OCI-LY3 (cell line): ENCODE data around the gene STIM1.

Experiments
- H2AFZ ChIP-seq: fragments of 200-600, 300-600 bp; shearing (Covaris generic); 2 replicates; pipeline ENCODE4 v1.6.0; 2014; ENCODE audit warnings: antibody characterized with exemption, low read depth, low read length
- H3K27ac ChIP-seq: fragments of 200-600, 300-600 bp; sonication (generic); 2 replicates; pipeline ENCODE4 v1.5.1; 2014; ENCODE audit warnings: mild to moderate bottlenecking, low read length, moderate library complexity, mixed read lengths
- H3K27me3 ChIP-seq: fragments of 200-600, 300-600 bp; sonication (generic); 2 replicates; pipeline ENCODE4 v1.6.1; 2014; ENCODE audit warnings: low read depth, low read length, mixed read lengths
- H3K36me3 ChIP-seq: fragments of 200-600, 300-600 bp; sonication (generic); replicated peaks from 2 replicates; pipeline ENCODE3; 2014; ENCODE audit warnings: low read depth, low read length, mixed read lengths
- H3K4me1 ChIP-seq: fragments of 300-600, 200-600 bp; sonication (generic); 2 replicates; pipeline ENCODE4 v1.6.1; 2014; ENCODE audit warnings: low read length, mixed read lengths
- H3K4me2 ChIP-seq: fragments of 200-600, 300-600 bp; sonication (generic); 2 replicates; pipeline ENCODE4 v1.6.1; 2014; ENCODE audit warnings: low read length, mixed read lengths
- H3K4me3 ChIP-seq: fragments of 300-600, 200-600 bp; sonication (generic); 2 replicates; pipeline ENCODE4 v1.5.1; 2014; ENCODE audit warnings: antibody characterized with exemption, mild to moderate bottlenecking, low read length, moderate library complexity
- H3K79me2 ChIP-seq: fragments of 300-600, 200-600 bp; shearing (Covaris generic); 2 replicates; pipeline ENCODE4 v1.6.1; 2014; ENCODE audit warnings: mild to moderate bottlenecking, low read length, mixed read lengths
- H3K9ac ChIP-seq: fragments of 300-600, 200-600 bp; shearing (Covaris generic); 2 replicates; pipeline ENCODE4 v1.6.0; 2014; ENCODE audit warnings: mild to moderate bottlenecking, low read length, moderate library complexity
- H3K9me3 ChIP-seq: fragments of 200-600, 300-600 bp; shearing (Covaris generic); 2 replicates; pipeline ENCODE4 v1.6.1; 2014; ENCODE audit warnings: low read length, mixed read lengths; ENCODE audit not compliant: insufficient read depth
- H4K20me1 ChIP-seq: fragments of 200-600, 300-600 bp; sonication (generic); 2 replicates; pipeline ENCODE4 v1.6.1; 2016; ENCODE audit warnings: low read length, mixed read lengths; ENCODE audit not compliant: insufficient read depth
- EZH2phosphoT487 ChIP-seq: fragments of 200-600 bp; shearing (Covaris generic); IDR thresholded peaks from 2 replicates; pipeline ENCODE4 v1.6.1; 2018; ENCODE audit warnings: antibody characterized with exemption, mixed run types, low read depth
- TF ChIP-seq, protein P1 (sequence below): fragments of 200-600, 300-600 bp; sonication (generic); IDR thresholded peaks from 2 replicates; pipeline ENCODE4 v1.5.1; 2014; ENCODE audit warnings: antibody characterized with exemption, low read length, low read depth

Gene STIM1

DNA sequence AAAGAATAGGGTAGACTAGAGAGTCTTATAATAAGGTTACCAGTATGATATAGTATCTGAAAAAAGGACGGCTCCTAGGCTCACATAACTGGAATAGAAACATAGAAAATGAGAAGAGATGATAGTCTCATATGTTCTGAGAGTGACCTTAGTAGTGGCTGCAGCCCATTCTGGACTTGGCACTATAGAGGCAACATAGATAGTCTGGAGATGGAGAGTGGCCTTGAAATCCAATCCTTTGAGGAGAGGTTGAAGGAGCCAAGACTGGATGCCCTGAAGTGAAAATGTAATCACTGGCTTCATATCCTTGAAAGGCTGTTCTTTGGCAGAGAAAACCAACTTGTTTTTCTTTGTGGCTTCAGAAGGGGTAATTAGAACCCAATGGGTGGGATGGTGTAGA is 81.1 kb downstream of the STIM1 start:
- H3K27me3 ChIP-seq, result no peaks in the 10 kb centered on the region
- no peaks in the 10 kb centered on the region for H3K36me3 ChIP-seq
- TF ChIP-seq EZH2phosphoT487, result no peak
- TF ChIP-seq, protein P1, sequence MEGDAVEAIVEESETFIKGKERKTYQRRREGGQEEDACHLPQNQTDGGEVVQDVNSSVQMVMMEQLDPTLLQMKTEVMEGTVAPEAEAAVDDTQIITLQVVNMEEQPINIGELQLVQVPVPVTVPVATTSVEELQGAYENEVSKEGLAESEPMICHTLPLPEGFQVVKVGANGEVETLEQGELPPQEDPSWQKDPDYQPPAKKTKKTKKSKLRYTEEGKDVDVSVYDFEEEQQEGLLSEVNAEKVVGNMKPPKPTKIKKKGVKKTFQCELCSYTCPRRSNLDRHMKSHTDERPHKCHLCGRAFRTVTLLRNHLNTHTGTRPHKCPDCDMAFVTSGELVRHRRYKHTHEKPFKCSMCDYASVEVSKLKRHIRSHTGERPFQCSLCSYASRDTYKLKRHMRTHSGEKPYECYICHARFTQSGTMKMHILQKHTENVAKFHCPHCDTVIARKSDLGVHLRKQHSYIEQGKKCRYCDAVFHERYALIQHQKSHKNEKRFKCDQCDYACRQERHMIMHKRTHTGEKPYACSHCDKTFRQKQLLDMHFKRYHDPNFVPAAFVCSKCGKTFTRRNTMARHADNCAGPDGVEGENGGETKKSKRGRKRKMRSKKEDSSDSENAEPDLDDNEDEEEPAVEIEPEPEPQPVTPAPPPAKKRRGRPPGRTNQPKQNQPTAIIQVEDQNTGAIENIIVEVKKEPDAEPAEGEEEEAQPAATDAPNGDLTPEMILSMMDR, result no peak
- 0 out of 2 replicates have a peak, but pooled peaks cover 6% of the 10 kb centered on the region for H3K4me1 ChIP-seq
- no peaks in the 10 kb centered on the region for H3K79me2 ChIP-seq
- H3K4me3 ChIP-seq, result no peak overlapping the region
- no peak overlapping the region for H2AFZ ChIP-seq
- H3K9me3 ChIP-seq, result no peaks in the 10 kb centered on the region
- H4K20me1 ChIP-seq, result 0 out of 2 replicates have a peak, but pooled peaks cover 4% of the 10 kb centered on the region
- no peak overlapping the region for H3K9ac ChIP-seq
- no peak overlapping the region for H3K27ac ChIP-seq
- H3K4me2 ChIP-seq, result no peak overlapping the region

DNA sequence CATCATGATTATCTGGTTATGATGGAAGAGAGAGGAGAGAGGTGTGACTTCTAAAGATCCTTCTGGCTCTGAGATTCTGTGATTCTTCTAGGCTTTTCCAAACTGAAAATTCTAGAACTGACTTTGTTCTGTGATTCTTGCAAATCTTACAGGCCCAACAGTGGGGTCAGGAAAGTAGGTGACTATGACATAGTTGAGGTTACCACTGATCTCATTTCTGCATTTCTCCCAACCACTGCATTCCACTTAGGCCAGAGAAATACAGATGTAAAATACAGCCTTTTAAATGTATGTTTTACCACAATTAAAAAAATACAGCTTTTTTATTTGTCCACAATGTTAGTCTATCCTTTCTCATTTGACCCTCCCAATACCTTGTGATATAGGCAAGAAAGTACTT is 83.7 kb downstream of the STIM1 start:
- Histone ChIP-seq H3K9me3 (no peaks in the 10 kb centered on the region), H3K27me3 (no peaks in the 10 kb centered on the region), H3K4me1 (0 out of 2 replicates have a peak, but pooled peaks cover 6% of the 10 kb centered on the region), H2AFZ (no peak overlapping the region), H3K36me3 (no peaks in the 10 kb centered on the region), H3K27ac (no peak overlapping the region), H3K79me2 (no peaks in the 10 kb centered on the region), H4K20me1 (0 out of 2 replicates have a peak, but pooled peaks cover 4% of the 10 kb centered on the region), H3K9ac (no peak overlapping the region), H3K4me3 (no peak overlapping the region), H3K4me2 (no peak overlapping the region)
- no peak for TF ChIP-seq EZH2phosphoT487
- TF ChIP-seq, protein P1, result no peak

DNA sequence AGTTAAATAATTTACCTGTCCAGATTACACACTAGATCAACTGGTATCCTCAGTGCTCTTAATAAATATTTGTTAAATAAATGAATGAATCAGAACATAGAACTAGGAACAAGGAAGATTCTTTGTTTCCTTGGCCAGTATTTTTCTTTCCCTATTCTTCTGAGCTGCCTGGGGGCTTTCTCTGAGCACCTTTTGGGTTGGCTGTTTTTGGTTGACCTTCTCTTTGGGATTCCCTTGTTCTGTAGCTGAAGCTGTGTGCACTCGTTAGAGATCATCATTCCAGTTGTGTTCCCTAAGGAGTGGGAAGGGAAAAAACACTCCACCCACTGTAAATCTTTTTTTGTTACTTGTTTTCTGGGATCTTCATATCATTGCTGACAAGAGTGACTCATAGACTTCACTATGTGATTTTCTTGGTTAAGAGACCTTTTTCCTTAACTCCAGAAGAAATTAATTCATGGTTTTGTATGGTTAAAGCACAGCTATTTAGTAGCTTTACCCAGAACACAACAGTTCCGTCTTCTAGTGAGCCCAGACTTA is 84.3 kb downstream of the STIM1 start:
- H4K20me1 ChIP-seq, result 0 out of 2 replicates have a peak, but pooled peaks cover 4% of the 10 kb centered on the region
- TF ChIP-seq, protein P1, result no peak
- no peak for TF ChIP-seq EZH2phosphoT487
- H3K4me1 ChIP-seq, result 0 out of 2 replicates have a peak, but pooled peaks cover 6% of the 10 kb centered on the region
- H2AFZ ChIP-seq, result no peak overlapping the region
- no peaks in the 10 kb centered on the region for H3K27me3 ChIP-seq
- no peaks in the 10 kb centered on the region for H3K9me3 ChIP-seq
- no peaks in the 10 kb centered on the region for H3K79me2 ChIP-seq
- no peak overlapping the region for H3K4me3 ChIP-seq
- no peak overlapping the region for H3K9ac ChIP-seq
- H3K4me2 ChIP-seq, result no peak overlapping the region
- H3K36me3 ChIP-seq, result no peaks in the 10 kb centered on the region
- no peak overlapping the region for H3K27ac ChIP-seq

DNA sequence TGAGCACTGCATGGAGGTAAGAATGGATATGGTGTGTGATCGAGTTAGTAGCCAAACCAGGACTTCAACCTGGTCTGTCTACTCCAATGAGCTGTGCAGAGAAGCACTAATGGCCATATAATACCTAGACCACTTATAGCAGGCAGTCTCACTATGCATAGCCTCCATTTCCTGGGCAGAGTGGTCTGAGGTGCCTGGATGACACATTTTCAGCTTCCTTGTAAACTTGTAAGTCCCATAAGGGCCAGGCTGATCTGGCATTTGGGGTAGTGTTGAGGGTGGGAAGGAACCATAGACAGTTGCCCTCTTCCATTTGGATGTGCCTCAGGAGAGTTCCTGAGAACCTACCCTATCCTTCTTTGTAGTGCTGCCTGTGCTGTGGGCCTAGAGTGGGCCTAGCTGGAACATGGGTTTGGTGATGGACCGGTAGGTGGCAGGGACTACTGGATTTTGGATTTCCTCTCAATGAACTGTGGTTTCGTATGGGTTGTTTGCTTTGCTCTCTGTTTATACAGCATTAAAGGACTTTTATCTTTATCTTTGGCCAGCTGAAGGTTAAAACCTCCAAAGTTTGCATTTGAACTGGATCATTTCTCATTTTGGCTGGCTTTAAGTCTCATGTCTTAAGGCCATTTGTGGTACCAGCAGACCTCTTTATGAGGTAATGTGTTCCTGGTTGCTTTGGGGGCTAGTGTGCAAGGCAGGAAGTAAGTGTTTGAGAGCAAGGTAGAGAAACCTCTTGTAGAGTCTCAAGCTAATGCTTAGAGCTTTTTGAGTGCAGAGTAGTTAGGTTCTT is 86.9 kb downstream of the STIM1 start:
- no peaks in the 10 kb centered on the region for H3K27me3 ChIP-seq
- no peaks in the 10 kb centered on the region for H3K9me3 ChIP-seq
- no peak overlapping the region for H2AFZ ChIP-seq
- H3K79me2 ChIP-seq, result no peaks in the 10 kb centered on the region
- H3K9ac ChIP-seq, result no peak overlapping the region
- no peak for TF ChIP-seq EZH2phosphoT487
- TF ChIP-seq, protein P1, result no peak
- no peaks in the 10 kb centered on the region for H3K36me3 ChIP-seq
- 0 out of 2 replicates have a peak, but pooled peaks cover 6% of the 10 kb centered on the region for H3K4me1 ChIP-seq
- H3K4me3 ChIP-seq, result no peak overlapping the region
- H3K27ac ChIP-seq, result no peak overlapping the region
- no peak overlapping the region for H3K4me2 ChIP-seq
- no peaks in the 10 kb centered on the region for H4K20me1 ChIP-seq
